ENCODE measurements around the gene RPUSD1.

Gene RPUSD1

DNA sequence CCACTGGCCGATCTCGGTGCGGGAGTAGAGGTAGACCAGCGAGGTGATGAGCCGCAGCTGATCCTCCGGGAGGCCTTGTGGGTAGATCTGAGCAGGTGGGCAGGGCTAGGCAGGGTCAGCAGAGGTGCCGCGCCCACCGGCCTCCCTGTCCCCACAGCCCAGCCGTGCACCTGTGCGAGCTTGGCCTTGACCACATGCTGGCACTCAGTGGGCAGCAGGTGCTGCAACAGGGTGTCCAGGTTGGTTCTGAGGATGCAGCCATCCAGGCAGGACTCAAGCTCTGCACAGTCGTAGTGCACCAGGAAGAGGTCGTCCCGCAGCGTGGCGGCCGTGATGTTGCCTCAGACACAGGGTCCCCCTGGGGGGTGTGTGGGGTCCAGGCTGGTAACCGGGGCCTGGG lies 15.2 kb downstream of the RPUSD1 start:
- Histone ChIP-seq H3K27me3 (ENCODE audit: low read length) (no peaks in the 10 kb centered on the region), H4K20me1 (ENCODE audit: low read depth, low read length) (no peaks in the 10 kb centered on the region), H3K9me3 (ENCODE audit: insufficient read depth, low read length) (no peaks in the 10 kb centered on the region), H3K4me3 (ENCODE audit: insufficient read depth, low read length, poor library complexity, severe bottlenecking) (no peak overlapping the region), H3K79me2 (ENCODE audit: insufficient read depth, low read length) (no peaks in the 10 kb centered on the region), H3F3A (ENCODE audit: insufficient read depth) (no peaks in the 10 kb centered on the region), H3K36me3 (ENCODE audit: low read length) (no peaks in the 10 kb centered on the region), H3K9ac (ENCODE audit: low read length) (no peak overlapping the region), H2AFZ (ENCODE audit: low read depth, low read length, severe bottlenecking) (no peak overlapping the region), H3K4me2 (ENCODE audit: low read depth, low read length, poor library complexity, severe bottlenecking) (no peak overlapping the region), H3K9me2 (replicated peaks; ENCODE audit: insufficient read depth, low read length) (no peaks in the 10 kb centered on the region), H3K27ac (ENCODE audit: low read depth, low read length) (no peak overlapping the region)
- no peak for TF ChIP-seq EZH2phosphoT487 (conservative IDR thresholded peaks at IDR 0.05; ENCODE audit: low read length)
- TF ChIP-seq, protein P1, sequence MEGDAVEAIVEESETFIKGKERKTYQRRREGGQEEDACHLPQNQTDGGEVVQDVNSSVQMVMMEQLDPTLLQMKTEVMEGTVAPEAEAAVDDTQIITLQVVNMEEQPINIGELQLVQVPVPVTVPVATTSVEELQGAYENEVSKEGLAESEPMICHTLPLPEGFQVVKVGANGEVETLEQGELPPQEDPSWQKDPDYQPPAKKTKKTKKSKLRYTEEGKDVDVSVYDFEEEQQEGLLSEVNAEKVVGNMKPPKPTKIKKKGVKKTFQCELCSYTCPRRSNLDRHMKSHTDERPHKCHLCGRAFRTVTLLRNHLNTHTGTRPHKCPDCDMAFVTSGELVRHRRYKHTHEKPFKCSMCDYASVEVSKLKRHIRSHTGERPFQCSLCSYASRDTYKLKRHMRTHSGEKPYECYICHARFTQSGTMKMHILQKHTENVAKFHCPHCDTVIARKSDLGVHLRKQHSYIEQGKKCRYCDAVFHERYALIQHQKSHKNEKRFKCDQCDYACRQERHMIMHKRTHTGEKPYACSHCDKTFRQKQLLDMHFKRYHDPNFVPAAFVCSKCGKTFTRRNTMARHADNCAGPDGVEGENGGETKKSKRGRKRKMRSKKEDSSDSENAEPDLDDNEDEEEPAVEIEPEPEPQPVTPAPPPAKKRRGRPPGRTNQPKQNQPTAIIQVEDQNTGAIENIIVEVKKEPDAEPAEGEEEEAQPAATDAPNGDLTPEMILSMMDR (IDR thresholded peaks at IDR 0.05; ENCODE audit: insufficient read depth, low read length, poor library complexity, severe bottlenecking): no peak

DNA sequence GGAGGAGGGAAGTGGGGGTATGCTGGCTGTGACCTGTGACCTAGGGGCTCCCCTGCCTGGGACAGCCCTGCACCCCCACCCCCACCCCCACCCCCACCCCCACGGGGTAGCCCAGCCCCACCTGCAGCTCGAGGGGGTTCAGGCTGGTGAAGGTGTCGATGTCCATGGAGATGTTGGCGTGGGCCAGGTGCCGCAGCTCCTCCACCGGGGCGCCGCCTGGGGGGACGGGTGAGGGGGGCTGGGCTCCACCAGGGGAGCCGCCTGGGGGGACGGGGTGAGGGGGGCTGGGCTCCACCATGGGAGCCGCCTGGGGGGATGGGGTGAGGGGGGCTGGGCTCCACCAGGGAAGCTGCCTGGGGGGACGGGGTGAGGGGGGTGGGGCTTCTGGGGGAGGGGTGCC lies 17.8 kb downstream of the RPUSD1 start:
- H3K27ac ChIP-seq (ENCODE audit: low read depth, low read length): no peak overlapping the region
- no peak overlapping the region for H3K9ac ChIP-seq (ENCODE audit: low read length)
- H3K27me3 ChIP-seq (ENCODE audit: low read length): no peaks in the 10 kb centered on the region
- TF ChIP-seq, protein P1 (IDR thresholded peaks at IDR 0.05; ENCODE audit: insufficient read depth, low read length, poor library complexity, severe bottlenecking): no peak
- no peak for TF ChIP-seq EZH2phosphoT487 (conservative IDR thresholded peaks at IDR 0.05; ENCODE audit: low read length)
- H2AFZ ChIP-seq (ENCODE audit: low read depth, low read length, severe bottlenecking): no peak overlapping the region
- H3K4me3 ChIP-seq (ENCODE audit: insufficient read depth, low read length, poor library complexity, severe bottlenecking): no peak overlapping the region
- no peaks in the 10 kb centered on the region for H3K9me3 ChIP-seq (ENCODE audit: insufficient read depth, low read length)
- H3F3A ChIP-seq (ENCODE audit: insufficient read depth): no peaks in the 10 kb centered on the region
- no peak overlapping the region for H3K4me2 ChIP-seq (ENCODE audit: low read depth, low read length, poor library complexity, severe bottlenecking)
- no peaks in the 10 kb centered on the region for H3K9me2 ChIP-seq (replicated peaks; ENCODE audit: insufficient read depth, low read length)
- no peaks in the 10 kb centered on the region for H3K79me2 ChIP-seq (ENCODE audit: insufficient read depth, low read length)
- H4K20me1 ChIP-seq (ENCODE audit: low read depth, low read length): no peaks in the 10 kb centered on the region
- H3K36me3 ChIP-seq (ENCODE audit: low read length): no peaks in the 10 kb centered on the region

DNA sequence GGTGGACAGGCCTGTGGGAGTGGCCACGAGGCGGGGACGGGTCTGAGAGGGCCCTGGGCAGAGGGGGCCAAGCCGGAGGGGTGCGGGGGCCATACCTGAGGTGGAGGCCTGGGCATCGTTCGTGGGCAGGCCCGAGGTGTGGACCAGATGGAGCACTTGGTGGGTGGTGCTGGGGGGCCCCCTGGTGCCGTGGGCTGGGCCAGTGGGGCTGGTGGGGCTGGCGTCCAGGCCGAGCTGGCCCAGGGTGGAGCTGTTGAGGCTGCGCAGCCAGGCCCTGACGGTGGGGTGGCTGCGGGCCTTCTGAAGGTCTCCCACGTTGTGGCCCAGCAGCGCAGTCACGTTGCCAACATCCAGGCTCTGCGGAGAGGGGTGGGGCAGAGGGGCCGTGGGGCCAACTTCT lies 18.2 kb downstream of the RPUSD1 start:
- Histone ChIP-seq H4K20me1 (ENCODE audit: low read depth, low read length) (no peaks in the 10 kb centered on the region), H3K9me3 (ENCODE audit: insufficient read depth, low read length) (no peaks in the 10 kb centered on the region), H3K27ac (ENCODE audit: low read depth, low read length) (no peak overlapping the region), H3K4me3 (ENCODE audit: insufficient read depth, low read length, poor library complexity, severe bottlenecking) (no peak overlapping the region), H3K9me2 (replicated peaks; ENCODE audit: insufficient read depth, low read length) (no peaks in the 10 kb centered on the region), H3K9ac (ENCODE audit: low read length) (no peak overlapping the region), H3K4me2 (ENCODE audit: low read depth, low read length, poor library complexity, severe bottlenecking) (no peak overlapping the region), H3K27me3 (ENCODE audit: low read length) (no peaks in the 10 kb centered on the region), H3K36me3 (ENCODE audit: low read length) (no peaks in the 10 kb centered on the region), H3F3A (ENCODE audit: insufficient read depth) (no peaks in the 10 kb centered on the region), H2AFZ (ENCODE audit: low read depth, low read length, severe bottlenecking) (no peak overlapping the region), H3K79me2 (ENCODE audit: insufficient read depth, low read length) (no peaks in the 10 kb centered on the region)
- TF ChIP-seq EZH2phosphoT487 (conservative IDR thresholded peaks at IDR 0.05; ENCODE audit: low read length): no peak
- TF ChIP-seq, protein P1 (IDR thresholded peaks at IDR 0.05; ENCODE audit: insufficient read depth, low read length, poor library complexity, severe bottlenecking): no peak
